GM12875 (cell line): ENCODE results near the gene DNAH3.
"Not testable (repeated sequence)": the region's sequence is repeated elsewhere in the genome, so short reads cannot be mapped to it uniquely, and the experiment has no call there.

Source experiments
- H3K4me3 ChIP-seq: one replicate; pipeline ENCODE4 v1.5.1; 2011; ENCODE audit warnings: low read depth, low read length, control low read depth
- CTCF ChIP-seq: IDR thresholded peaks from 2 replicates; pipeline ENCODE4 v1.5.1; 2011; ENCODE audit warnings: low read depth, mild to moderate bottlenecking, control low read depth, inconsistent platforms, low read length, moderate library complexity, borderline replicate concordance; ENCODE audit not compliant: insufficient read depth

The DNAH3 gene

GRCh38 chr16:21056396-21056795, 94.2 kb downstream of the DNAH3 start:
- no peak overlapping the region for H3K4me3 ChIP-seq
- no peak for TF ChIP-seq CTCF

DNA sequence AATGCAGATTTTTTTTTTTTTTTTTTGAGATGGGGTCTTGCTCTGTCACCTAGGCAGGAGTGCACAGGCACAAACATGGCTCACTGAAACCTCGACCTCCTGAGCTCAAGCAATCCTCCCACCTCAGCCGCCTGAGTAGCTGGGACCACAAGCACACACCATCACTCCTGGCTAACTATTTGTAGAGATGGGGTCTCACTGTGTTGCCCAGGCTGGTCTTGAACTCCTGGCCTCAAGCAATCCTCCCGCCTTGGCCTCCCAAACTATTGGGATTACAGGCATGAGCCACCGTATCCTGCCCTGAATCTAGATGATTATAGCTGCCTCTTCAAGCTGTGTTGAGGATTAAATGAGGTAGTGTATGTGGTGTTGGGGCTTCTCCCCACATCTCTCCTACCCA, 94.9 kb downstream of the DNAH3 start:
- H3K4me3 ChIP-seq, result not testable (repeated sequence)

GRCh38 chr16:21053590-21053989, 97.1 kb downstream of the DNAH3 start:
- no peak overlapping the region for H3K4me3 ChIP-seq
- no peak for TF ChIP-seq CTCF

GRCh38 chr16:21048091-21048912, 102.3 kb downstream of the DNAH3 start:
- not testable (repeated sequence) for H3K4me3 ChIP-seq

GRCh38 chr16:21038197-21038596, 112.4 kb downstream of the DNAH3 start:
- TF ChIP-seq CTCF, result no peak
- no peak overlapping the region for H3K4me3 ChIP-seq

DNA sequence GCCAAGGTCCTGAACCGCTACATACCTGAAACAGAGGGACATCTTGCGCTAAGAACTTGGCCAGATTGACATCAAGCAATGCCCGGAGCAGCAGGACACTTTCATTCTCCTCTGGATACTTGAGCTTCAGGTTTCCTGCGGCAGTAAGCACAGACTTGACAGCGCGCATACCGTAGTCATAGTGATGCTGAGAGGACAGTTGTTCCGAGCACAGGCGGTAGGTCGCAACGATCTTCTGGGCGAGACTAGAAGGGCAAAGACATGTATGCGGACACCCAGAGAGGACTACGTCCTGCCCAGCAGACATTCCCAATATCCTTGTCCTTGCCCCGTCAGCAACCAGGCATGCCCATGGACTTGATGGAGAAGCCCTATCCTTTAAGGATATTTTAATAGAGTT, 112.9 kb downstream of the DNAH3 start:
- H3K4me3 ChIP-seq, result no peak overlapping the region
- no peak for TF ChIP-seq CTCF

DNA sequence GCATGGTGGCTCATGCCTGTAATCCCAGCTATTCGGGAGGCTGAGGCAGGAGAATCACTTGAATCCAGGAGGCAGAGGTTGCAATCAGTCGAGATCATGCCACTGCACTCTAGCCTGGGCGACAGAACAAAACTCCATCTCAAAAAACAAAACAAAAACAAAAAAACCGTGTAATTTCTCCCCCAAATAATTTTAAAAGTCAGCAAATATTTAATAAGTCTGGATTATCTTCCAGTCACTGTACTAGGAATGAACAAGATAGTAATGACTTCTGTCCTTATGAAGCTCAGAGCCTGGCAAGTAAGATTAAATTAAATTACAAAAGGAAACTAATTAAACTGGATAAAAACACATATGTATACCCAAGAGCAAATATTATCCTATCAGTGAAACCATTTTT, 113.5 kb downstream of the DNAH3 start:
- TF ChIP-seq CTCF, result no peak
- no peak overlapping the region for H3K4me3 ChIP-seq

DNA sequence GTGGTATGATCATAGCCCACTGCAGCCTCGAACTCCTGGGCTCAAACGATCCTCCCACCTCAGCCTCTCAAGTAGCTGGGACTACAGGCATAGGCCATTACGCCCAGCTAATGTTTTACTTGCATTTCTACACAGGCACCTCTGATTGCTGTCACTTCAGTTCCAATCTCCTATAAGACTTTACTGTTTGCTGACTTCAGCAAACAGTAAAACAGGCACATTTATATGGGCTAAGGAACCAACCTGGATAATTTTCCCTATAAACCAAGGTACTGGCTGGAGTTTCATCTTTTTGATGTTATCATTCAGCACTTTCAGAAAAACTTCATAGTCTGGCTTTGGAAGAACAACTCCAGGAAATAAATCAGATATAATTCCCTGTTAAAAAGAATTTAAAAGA, 114.2 kb downstream of the DNAH3 start:
- TF ChIP-seq CTCF, result no peak
- H3K4me3 ChIP-seq, result no peak overlapping the region
